CD4-positive, alpha-beta T cell treated with Interleukin-2 at 100 ng/mL for 4 hours (primary cell): ENCODE measurements around the gene MT1F.
"Not testable (repeated sequence)": the region's sequence is repeated elsewhere in the genome, so short reads cannot be mapped to it uniquely, and the experiment has no call there.

ENCODE experiments used
- DNase-seq: peaks from one replicate; pipeline ENCODE4 v3.0.0-alpha.2; 2020; ENCODE audit warnings: low spot score

The MT1F gene

DNA sequence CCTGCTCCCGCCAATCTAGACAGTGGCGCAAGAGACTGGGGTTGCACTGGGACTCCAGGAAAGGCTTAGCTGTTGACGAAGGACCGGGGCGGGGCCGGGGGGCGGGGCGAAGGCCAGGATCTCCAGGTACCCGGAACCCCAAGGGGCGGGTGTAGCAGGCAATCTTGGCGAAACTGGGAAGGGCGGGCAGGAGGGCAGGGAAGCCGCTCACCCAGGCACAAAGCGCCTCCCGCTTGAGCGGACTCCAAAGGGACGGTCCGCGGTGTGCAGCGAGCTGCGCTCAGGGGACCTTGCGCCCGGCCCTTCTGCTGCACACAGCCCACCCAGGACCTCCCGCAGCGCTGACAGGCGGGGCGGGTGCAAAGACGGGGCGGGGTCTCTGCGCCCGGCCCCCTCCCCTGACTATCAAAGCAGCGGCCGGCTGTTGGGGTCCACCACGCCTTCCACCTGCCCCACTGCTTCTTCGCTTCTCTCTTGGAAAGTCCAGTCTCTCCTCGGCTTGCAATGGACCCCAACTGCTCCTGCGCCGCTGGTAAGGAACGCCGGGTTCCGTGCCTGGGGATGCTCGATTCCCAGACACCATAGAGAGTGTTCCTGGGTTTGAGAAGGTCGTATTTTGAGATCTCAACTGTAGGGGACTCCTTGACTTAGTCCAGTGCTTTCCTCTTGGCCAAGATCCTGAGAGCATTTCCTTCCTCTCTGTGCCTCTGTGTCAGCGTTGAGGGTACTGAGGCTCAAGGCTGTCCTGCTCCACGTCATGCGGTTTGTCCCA, at the start of gene MT1F:
MT1F (plus strand) TSS at position 405 of the 772 bp plus-strand sequence; CDS start at position 505, 100 bp downstream.
- peak; percentile 63 for DNase-seq

DNA sequence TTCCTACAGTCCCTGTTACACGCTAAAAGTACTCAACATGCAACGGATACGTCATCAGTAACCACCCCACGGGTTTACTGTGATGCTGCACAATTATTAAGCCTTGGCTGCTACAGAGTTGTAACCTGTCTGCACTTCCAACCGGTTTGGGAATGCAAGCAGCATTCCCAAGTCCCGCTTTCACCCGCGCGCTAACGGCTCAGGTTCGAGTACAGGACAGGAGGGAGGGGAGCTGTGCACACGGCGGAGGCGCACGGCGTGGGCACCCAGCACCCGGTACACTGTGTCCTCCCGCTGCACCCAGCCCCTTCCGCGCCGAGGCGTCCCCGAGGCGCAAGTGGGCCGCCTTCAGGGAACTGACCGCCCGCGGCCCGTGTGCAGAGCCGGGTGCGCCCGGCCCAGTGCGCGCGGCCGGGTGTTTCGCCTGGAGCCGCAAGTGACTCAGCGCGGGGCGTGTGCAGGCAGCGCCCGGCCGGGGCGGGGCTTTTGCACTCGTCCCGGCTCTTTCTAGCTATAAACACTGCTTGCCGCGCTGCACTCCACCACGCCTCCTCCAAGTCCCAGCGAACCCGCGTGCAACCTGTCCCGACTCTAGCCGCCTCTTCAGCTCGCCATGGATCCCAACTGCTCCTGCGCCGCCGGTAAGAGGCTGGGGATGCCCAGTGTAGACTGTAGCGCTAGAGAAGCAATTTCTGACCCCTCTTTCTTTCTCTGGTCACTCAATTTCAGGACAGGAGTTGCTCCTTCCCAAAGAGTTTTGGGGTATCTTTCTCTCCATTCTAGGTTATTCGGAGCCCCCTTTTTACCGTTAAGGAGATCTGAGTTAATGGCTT, 49.5 kb upstream of the MT1F start, which contains the start of gene MT2A:
MT2A (plus strand) TSS at position 542 of the 833 bp plus-strand sequence; CDS start at position 614, 72 bp downstream.
- DNase-seq: peak; percentile 85

DNA sequence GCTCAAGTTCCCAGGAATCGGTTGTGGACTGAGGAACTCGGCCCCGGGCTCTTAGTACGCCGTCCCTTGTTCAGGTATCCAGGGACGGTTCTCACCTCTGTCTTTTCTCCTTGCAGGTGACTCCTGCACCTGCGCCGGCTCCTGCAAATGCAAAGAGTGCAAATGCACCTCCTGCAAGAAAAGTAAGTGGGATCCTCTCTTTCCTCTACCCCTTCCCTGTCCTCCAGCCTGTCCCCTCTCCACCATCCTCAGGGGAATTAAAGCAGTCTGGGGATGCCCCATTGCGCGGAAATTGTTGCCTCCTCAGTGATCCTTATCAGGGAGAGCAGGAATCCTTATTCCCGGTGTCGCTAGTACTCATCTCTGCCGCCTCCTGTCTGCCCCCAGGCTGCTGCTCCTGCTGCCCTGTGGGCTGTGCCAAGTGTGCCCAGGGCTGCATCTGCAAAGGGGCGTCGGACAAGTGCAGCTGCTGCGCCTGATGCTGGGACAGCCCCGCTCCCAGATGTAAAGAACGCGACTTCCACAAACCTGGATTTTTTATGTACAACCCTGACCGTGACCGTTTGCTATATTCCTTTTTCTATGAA, 48.8 kb upstream of the MT1F start:
- no peak for DNase-seq

DNA sequence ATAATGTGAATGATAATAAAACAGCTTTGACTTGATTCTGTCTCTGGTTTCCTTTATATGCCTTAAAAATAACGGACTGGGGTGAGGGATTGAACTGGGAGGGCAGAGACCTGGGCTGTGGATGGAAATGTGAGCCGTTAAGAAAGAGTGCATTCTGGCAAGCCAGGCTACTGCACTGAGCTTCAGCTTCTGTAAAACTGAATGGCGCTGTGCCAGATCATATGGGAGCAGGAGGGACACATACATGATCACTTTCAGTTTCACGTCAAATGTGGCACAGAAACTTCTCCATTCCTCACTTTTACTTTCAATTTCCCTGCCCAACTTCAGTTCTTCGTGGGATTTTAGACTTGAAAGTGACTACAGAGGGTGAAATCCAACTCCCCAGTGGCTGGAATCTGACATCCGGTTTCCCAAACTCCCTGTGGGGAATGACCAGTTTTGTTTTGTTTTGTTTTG, 48.3 kb upstream of the MT1F start:
- DNase-seq: peak; percentile 73

DNA sequence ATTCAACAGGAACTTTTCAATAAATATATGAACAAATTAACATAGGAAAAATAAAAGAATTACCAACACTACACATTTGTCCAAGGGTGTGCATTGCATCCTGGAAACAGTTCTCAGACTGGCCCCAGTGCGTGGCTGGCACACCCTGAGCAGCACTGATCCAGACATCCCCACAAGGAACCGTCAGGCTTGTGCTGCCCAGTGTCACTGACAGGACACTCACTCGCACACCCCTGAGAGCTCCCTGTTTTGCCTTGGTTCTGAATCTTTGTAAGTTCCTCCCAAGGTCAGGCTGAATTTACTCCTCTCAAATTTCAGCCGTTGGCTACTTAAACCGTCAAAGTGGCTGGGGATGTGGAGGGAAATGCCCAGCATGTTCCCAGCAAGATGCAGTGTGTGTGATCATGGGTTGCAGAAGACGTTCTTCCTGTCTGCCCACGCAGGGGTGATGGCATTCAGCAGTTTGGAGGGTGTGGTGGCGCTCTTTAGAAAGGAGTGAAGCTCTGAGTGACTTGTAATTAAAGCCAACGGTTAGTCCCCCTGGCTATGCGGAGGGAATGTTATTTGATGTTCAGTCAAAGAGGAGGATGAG, 47.6 kb upstream of the MT1F start:
- DNase-seq: peak; percentile 57

DNA sequence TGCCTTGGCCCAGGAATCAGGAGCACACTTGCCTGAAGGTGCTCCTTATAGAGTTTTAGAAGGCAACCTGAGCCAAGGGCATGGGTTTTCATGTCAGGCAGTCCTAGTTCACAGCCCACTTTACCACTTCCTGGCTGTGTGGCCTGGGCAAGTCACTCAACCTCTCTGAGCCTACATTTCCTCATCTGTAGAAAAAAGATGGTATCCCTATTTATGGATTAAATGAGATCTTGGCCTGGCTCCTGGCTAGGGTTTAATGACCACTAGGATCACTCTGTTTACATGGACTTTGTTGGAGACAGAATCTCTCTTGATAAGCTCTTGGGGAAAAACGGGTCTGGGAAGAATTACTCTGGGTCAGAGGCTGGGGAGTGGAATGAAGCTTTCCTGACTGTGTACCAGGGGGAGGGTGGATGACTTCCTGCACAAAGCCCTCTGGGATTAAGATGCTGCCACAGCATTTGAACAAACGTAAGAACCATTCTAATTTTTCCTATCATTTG, 47.1 kb upstream of the MT1F start:
- DNase-seq: peak; percentile 23

DNA sequence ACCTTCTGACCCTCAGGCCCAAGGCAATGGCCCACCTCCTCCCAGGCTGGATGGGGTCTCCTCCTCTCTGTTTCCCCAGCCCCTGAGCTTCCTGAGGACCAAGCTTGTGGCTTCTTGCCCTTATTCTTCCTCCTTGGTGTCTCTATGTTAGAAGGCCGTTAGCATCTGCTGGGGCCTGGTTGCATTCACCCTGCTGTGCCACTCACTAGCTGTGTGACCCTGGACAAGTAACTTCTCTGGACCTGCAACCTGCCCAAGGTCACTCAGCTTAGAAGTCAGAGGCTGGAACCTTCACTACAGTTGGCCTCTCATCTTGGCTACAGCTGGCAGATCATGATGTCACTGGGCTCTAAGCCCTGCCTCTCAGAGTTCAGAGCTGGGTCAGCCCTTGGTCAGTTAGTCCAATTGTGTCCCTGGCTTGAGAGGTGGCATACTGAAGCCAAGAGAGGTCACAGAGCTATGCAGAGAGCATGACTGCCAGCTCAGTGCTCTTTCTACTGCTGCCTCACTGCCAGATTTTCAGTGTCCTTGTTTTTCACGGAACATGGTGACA, 46.4 kb upstream of the MT1F start:
- no peak for DNase-seq

DNA sequence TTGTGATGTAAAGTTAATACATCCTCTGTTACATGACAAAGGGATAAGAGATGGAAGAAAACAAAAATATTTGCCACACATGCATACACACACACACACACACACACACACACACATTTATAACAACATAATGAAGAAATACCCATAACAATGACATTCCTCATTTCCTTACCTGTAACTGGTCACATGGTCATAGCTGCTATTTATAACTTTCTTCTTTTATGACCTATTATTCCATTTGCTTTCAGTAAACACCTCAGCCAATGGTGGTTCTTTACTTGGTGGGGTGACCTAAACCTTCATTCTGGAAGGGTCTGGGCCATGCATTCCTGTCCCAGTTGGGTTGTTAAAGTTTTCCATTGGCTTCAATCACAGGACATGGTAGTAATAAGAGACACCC, 44.1 kb upstream of the MT1F start:
- no peak for DNase-seq

DNA sequence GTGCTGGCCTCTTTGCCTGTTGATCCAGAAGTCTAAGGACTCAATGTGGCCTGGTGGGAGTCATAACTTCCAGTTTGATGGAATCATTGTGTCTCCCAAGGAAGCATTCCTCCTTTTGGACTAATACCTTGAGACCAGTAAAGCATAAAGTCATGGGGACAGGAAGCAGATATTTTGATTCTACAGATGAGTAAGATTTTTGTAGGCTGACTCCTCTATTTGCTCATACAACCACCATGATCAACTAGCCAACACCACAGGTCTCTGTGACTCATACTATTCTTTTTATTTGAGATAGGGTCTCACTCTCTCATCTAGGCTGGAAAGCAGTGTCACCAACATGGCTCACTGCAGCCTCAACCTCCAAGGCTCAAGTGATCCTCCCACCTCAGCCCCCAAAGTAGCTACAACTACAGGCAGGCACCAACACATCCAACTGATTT, 43.2 kb upstream of the MT1F start:
- DNase-seq: no peak

DNA sequence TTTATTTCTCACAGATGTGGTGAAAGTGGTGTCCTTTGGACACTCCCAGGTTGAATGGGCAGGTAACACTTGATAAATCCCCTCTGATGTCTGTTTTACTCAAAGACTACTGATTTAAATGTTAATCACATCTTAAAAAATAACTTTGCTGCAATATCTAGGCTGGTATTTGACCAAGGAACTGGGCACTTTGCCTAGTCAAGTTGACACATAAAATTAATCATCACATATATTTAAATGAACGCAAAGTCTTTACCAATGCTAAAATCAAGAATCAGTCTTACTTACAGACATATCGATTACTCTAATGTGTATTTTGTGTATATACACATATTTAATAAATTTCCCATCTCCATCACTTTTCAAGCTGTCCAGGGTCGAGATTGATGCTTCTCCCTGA, 42.4 kb upstream of the MT1F start:
- no peak for DNase-seq

DNA sequence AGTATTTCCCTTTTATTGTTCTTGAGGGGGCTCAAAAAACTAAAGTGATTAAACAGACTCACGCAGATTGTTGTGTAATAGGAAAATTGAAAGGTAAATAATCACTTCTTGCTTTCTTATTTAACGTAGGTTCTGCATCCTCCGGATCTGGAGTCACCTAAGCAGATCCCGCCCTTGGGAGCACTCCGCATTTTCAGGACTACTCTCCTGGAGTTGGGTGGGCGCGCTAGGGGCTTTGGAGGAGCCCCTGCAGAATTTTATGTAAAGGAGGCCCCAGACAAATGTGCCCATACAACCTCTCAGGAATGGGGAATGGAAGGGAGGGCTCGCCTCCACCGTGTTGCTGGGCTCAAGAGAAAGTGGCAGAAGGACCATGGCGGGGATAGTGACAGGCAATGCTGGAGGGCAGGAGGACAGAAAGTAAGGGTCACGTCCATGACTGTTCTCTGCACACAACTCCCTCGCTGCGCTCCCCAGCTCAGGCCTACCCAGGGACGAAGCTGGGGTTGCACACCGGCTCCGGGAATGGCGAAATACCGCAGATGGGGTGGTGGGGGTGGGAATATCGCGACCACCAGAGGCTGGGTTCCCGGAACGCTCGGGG, 41.0 kb upstream of the MT1F start:
- DNase-seq: no peak

DNA sequence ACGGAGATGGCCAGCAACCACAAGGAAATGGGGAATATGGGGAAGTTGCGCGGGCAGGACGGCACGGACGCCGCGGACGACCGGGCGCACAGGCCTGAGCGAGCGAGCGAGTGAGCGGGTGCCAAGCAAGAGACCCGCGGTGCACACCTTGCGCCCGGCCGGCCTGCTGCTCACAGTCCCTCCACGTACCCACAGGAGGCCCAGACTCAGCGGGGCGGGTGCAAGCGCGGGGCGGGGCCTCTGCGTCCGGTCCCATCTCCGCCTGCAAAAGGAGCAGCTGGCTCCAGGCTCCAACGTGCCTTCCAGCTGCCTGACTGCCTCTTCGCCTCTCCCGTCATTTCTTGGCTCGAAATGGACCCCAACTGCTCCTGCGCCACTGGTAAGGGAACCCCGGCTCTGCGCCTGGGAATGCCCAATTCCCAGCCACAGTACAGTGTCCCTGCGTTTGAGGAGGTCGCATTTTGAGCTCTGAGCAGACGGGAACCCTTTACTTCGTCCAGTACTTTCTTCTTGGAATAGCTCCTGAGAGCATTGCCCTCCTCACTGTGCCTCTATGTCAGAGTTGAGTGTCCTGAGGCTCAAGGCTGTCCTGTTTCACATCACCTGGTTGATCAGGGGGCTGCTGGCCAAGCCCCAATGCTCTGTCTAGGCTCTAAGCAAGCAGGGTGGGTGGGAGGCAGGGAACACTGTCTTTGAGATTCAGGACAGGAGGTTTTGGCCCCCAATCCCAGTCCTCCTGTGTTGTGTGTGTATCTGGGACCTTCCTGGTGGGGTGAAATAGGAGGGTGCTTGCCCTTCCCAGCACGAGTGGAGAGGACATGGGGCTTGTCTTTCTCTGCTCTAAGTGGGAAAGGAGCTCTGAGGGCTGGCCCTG, 40.3 kb upstream of the MT1F start:
- peak; percentile 43 for DNase-seq

DNA sequence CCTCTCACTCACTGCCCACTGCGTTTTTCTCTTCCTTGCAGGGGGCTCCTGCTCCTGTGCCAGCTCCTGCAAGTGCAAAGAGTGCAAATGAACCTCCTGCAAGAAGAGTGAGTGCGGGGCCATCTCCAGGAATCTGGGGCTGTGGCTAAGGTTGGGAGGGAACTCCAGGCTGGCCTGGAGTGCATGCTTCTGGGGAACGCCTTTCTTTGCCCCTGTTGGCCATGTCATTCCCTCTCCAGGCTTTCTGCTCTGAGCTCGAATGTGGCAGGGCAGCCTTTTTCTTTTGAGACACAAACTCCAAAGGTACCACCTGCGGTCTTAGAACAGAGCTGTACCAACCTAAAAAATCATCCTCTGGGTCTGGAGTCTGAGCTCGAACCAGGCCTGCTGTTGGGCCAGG, 39.6 kb upstream of the MT1F start:
- DNase-seq: no peak

DNA sequence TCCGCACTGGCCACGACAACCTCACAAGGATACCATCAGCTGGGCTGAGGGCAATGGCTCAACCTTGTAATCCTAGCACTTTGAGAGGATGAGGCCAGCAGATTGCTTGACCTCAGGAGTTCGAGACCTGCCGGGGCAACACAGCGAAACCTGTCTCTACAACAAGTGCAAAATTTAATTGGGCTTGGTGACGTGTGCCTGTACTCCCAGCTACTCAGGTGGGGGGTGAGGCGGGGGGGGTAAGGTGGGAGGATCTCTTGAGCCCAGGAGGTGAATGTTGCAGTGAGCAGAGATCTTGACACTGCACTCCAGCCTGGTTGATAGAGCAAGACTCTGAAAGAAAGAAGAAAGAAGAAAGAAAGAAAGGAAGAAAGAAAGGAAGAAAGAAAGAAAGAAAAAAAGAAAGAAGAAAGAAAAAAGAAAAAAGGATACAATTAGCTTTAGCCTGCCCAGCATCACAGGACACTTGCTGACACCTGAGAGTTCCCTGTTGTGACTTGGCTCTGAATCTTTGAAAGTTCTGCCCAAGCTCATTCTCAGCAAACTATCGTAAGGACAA, 37.3 kb upstream of the MT1F start:
- DNase-seq: no peak

DNA sequence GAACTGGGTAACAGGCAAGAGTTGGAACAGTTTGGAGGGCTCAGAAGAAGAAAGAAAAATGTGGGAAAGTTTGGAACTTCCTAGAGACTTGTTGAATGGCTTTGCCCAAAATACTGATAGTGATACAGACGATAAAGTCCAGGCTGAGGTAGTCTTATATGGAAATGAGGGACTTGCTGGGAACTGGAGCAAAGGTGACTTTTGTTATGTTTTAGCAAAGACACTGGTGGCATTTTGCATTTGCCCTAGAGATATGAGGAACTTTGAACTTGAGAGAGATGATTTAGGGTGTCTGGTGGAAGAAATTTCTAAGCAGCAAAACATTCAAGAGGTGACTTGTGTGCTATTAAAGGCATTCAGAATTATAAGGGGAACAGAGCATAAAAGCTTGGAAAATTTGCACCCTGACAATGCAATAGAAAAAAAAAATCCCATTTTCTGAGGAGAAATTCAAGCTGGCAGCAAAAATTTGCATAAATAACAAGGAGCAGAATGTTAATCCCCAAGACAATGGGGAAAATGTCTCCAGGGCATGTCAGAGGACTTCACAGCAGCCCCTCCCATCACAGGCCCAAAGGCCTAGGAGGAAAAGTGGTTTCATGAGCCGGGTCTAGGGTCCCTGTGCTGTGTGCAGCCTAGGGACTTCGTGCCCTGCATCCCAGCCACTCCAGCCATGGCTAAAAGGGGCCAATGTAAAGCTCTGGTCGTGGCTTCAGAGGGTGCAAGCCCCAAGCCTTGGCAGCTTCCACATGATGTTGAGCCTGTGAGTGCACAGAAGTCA, 35.9 kb upstream of the MT1F start:
- not testable (repeated sequence) for DNase-seq

DNA sequence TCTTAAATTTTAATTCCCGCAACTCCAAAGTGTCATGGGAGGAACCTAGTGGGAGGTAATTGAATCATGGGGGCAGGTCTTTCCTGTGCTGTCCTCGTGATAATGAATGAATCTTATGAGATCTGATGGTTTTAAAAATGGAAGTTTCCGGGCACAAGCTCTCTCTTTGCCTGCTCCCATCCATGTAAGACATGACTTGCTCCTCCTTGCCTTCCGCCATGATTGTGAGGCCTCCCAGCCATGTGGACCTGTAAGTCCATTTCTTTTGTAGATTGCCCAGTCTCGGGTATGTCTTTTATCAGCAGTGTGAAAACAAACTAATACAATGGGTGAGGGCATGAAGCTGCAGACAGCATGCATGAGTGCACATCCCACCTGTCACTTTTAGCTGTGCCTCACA, 34.6 kb upstream of the MT1F start:
- not testable (repeated sequence) for DNase-seq

DNA sequence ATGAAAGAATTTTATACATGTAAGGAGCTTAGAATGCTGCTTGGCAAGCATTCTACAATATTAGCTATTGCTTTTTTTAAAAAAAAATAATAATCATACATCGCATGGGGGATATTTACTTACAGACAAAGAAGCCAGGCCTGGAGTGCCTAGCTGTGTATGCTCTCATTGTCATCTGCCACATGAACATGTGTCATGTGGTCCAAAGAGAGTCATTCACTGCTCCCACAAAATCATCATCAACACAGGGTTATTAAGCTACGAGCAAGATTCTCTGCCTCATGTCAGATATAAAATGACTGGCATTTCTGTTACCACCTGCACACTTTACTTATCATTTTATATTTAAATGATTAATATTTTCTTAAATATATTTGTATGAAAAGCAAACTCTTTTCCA, 34.1 kb upstream of the MT1F start:
- DNase-seq: no peak

DNA sequence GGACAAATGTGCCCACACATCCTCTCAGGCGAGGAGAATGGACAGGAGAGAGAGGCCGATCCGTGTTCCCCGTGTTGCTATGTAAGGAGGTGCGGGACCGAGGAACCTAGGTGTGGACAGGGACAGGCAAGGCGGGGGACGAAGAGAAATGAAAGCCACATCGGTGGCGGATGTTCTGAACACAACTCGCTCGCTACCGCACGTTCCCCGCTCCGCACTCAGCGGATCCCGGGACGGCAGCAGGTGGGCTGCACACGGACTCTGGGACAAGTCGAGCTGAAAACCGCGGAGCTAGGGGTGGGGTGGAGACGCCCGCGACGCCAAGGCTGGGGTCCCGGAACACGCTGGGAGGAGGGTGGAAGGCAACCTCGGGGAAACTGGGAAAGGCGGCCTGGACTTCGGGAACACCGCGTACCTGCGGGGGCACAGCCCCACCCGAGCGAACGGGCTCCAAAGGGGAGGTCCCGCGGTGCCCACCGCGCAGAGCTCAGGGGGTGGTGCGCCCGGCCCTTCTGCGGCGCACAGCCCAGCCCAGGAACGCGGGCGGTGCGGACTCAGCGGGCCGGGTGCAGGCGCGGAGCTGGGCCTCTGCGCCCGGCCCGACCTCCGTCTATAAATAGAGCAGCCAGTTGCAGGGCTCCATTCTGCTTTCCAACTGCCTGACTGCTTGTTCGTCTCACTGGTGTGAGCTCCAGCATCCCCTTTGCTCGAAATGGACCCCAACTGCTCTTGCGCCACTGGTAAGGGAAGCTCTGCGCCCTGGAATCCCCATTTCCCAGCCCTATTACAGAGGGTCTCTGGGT, 32.4 kb upstream of the MT1F start, which contains the start of gene MT1E:
MT1E (plus strand) TSS at position 642 of the 803 bp plus-strand sequence; CDS start at position 713, 71 bp downstream.
- no peak for DNase-seq
